ENCODE measurements around the gene PRSS50. TPM values are rescaled to one million over a fixed set of nuclear protein-coding genes. Genes with fewer than 3 reads are reported as not detected.

Gene PRSS50
- total RNA-seq, 1 donor from 2014 or later, result 1.2 TPM

DNA sequence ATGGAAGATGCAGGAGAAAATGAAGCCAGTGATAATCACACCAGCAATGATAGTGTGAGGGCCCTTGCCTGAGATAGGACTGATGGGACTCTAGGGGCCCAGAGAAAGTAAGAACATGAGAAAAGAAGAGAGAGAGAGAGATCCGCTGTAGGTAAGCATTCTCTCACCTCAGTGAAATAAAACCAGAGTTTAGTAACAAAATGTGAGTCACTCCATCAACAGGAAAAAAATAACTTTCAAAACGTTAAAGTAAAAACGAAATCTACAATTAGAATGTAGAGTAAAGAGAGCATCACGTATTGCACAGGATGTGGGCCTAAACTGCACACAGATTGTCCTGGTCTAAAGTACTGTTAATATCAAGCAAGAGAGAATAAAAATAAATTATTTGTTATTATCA, 6.8 kb upstream of the PRSS50 start:
- H3K27me3 Mint-ChIP-seq, result no peaks in the 10 kb centered on the region
- peaks cover 11% of the 10 kb centered on the region for H3K4me1 Mint-ChIP-seq (ENCODE audit: unreplicated experiment)

DNA sequence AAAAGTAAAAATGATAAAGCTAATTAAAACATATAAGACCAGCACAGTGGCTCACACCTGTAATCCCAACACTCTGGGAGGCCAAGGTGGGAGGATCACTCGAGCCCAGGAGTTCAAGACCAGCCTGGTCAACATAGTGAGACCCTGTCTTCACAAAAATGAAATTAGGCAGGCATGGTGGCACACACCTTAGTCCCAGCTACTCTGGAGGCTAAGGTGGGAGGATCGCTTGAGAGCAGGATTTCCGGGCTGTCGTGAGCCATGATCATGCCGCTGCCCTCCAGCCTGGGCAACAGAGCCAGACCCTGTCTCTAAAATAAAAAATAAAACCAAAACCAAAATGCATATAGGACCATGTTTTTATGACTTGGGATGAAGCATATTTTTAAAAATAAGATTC, 4.8 kb upstream of the PRSS50 start:
- no peaks in the 10 kb centered on the region for H3K36me3 Mint-ChIP-seq
- DNase-seq (ENCODE audit: extremely low spot score, unreplicated experiment), result no peak
- H3K4me1 Mint-ChIP-seq (ENCODE audit: unreplicated experiment), result peaks cover 11% of the 10 kb centered on the region
- TF ChIP-seq, protein P1, sequence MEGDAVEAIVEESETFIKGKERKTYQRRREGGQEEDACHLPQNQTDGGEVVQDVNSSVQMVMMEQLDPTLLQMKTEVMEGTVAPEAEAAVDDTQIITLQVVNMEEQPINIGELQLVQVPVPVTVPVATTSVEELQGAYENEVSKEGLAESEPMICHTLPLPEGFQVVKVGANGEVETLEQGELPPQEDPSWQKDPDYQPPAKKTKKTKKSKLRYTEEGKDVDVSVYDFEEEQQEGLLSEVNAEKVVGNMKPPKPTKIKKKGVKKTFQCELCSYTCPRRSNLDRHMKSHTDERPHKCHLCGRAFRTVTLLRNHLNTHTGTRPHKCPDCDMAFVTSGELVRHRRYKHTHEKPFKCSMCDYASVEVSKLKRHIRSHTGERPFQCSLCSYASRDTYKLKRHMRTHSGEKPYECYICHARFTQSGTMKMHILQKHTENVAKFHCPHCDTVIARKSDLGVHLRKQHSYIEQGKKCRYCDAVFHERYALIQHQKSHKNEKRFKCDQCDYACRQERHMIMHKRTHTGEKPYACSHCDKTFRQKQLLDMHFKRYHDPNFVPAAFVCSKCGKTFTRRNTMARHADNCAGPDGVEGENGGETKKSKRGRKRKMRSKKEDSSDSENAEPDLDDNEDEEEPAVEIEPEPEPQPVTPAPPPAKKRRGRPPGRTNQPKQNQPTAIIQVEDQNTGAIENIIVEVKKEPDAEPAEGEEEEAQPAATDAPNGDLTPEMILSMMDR (conservative IDR thresholded peaks at IDR 0.05), result no peak
- peaks cover 5% of the 10 kb centered on the region for H3K9me3 Mint-ChIP-seq
- peaks cover 3% of the 10 kb centered on the region for H3K27me3 Mint-ChIP-seq
- H3K4me3 Mint-ChIP-seq, result no peak overlapping the region
- H3K27ac Mint-ChIP-seq, result no peak overlapping the region

More for the DNA sequence above, 6.8 kb upstream of the PRSS50 start:
- Mint-ChIP-seq H3K9me3 (peaks cover 5% of the 10 kb centered on the region), H3K36me3 (no peaks in the 10 kb centered on the region), H3K27ac (no peak overlapping the region), H3K4me3 (no peak overlapping the region)
- TF ChIP-seq, protein P1 (conservative IDR thresholded peaks at IDR 0.05), result no peak
- DNase-seq (ENCODE audit: extremely low spot score, unreplicated experiment), result no peak

DNA sequence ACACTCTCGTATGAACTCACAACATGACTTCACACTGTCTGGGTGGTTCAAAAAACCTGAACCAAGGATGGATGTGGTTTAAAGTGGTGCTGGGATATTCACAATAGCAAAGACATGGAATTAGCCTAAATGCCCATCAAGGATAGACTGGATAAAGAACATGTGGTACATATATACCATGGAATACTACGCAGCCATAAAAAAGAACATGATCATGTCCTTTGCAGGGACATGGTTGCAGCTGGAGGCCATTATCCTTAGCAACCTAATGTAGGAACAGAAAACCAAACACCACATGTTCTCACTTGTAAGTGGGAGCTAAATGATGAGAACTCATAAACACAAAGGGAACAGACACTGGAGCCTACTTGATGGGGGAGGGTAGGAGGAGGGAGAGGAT, 3.3 kb upstream of the PRSS50 start:
- TF ChIP-seq, protein P1 (conservative IDR thresholded peaks at IDR 0.05), result no peak
- Mint-ChIP-seq H3K36me3 (no peaks in the 10 kb centered on the region), H3K9me3 (peaks cover 5% of the 10 kb centered on the region), H3K27ac (no peak overlapping the region), H3K4me3 (no peak overlapping the region), H3K27me3 (peaks cover 4% of the 10 kb centered on the region), H3K4me1 (ENCODE audit: unreplicated experiment) (peaks cover 5% of the 10 kb centered on the region)
- no peak for DNase-seq (ENCODE audit: extremely low spot score, unreplicated experiment)

DNA sequence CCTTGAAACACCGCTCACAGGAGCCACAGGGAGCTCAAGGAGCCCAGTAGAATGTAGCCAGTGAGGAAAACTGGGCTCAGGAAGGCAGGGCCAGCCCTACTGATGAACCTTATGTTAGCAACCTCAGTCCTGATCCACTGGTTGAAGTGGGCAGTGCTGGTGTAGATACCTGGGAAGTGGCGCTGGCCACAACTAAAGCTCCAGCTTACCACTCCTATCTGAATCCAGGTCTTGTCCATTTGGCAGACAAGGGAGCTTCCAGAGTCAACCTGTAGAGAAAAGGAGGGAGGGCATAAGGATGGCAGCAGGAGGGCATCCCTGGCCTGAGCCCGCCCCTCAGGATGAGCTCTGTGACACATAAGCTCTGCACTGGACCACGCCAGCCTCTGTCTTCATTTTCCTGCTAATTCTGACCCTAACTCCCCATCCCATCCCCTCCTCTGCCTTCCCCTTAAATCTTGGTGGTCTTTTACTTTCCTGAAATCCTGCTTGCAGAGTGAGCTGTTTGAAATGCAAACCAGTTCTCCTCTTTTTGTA, 2.1 kb upstream of the PRSS50 start:
- H3K4me3 Mint-ChIP-seq, result no peak overlapping the region
- peaks cover 5% of the 10 kb centered on the region for H3K9me3 Mint-ChIP-seq
- H3K36me3 Mint-ChIP-seq, result no peaks in the 10 kb centered on the region
- peak; percentile 42 for DNase-seq (ENCODE audit: extremely low spot score, unreplicated experiment)
- peaks cover 7% of the 10 kb centered on the region for H3K27me3 Mint-ChIP-seq
- TF ChIP-seq, protein P1 (conservative IDR thresholded peaks at IDR 0.05), result no peak
- no peak overlapping the region for H3K27ac Mint-ChIP-seq
- H3K4me1 Mint-ChIP-seq (ENCODE audit: unreplicated experiment), result no peaks in the 10 kb centered on the region

DNA sequence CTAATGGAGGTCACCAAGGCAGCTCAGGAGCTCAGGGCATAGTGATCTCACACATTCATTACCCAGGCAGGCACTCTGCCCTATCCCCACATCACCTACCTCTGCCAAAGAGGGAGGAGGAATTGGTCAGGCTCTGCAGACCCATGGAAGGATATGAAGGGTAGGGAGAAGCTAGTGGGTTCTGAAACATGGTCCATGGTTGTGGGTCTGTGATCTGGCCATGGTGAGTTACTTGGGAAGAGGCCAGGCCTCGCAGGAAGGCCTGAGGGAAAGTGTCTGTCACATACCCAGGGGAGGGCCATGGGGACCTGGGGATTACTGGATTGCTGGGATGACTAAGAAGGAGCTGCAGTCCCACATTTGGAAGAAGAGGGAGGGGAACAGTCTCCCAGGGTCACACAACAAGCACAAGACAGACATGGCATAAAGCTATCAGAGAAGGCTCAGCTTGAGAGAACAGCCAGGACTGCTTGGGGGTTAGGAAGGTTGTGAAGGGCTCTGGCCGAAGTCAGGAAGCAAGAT, 1.4 kb upstream of the PRSS50 start:
- peak; percentile 44 for DNase-seq (ENCODE audit: extremely low spot score, unreplicated experiment)
- Mint-ChIP-seq H3K27ac (no peak overlapping the region), H3K4me3 (no peak overlapping the region), H3K36me3 (no peaks in the 10 kb centered on the region), H3K27me3 (peaks cover 7% of the 10 kb centered on the region), H3K9me3 (peaks cover 5% of the 10 kb centered on the region), H3K4me1 (ENCODE audit: unreplicated experiment) (no peaks in the 10 kb centered on the region)
- TF ChIP-seq, protein P1 (conservative IDR thresholded peaks at IDR 0.05), result no peak

Data from type B pancreatic cell (in vitro differentiated cells).